PC-9 (cell line): ENCODE data around the gene ARHGEF17. TPM values are rescaled to one million over a fixed set of nuclear protein-coding genes. Genes with fewer than 3 reads are reported as not detected.

Experiments used
- BruUV-seq: library from RNA; stranded (reverse); fragments of 400-500 nt; replicated peaks from 2 replicates; lab custom pipeline; 2021; lab: Mats Ljungman, UMichigan
- CTCF ChIA-PET: fragments of 300-600 bp; sonication (Branson Sonifier 250); formaldehyde crosslinking; loops from one replicate; lab custom pipeline; 2022; ENCODE audit warnings: antibody characterized with exemption; lab: Charles Lee
- POLR2A ChIA-PET: fragments of 300-600 bp; sonication (Branson Sonifier 250); formaldehyde crosslinking; loops from one replicate; lab custom pipeline; 2022; ENCODE audit warnings: antibody characterized with exemption; ENCODE audit not compliant: unreplicated experiment; lab: Charles Lee
- DNase-seq, 2 experiments: peaks; one replicate each; pipeline versions ENCODE4 v3.0.0 to v3.0.0-alpha.2; 2015 to 2022; ENCODE audit warnings: mixed read lengths in 1 of 2
- H2AFZ ChIP-seq: fragments of 200-600 bp; sonication (generic); 2 replicates; pipeline ENCODE4 v1.8.1; 2017; ENCODE audit warnings: antibody characterized with exemption
- H3F3A ChIP-seq: fragments of 200-600 bp; sonication (generic); 2 replicates; pipeline ENCODE4 v1.8.1; 2017; ENCODE audit warnings: antibody characterized with exemption, mild to moderate bottlenecking, low read depth; ENCODE audit not compliant: insufficient read depth
- H3K27ac ChIP-seq: fragments of 200-600 bp; sonication (generic); 2 replicates; pipeline ENCODE4 v1.6.1; 2016; ENCODE audit warnings: mixed run types
- H3K27me3 ChIP-seq: fragments of 200-600 bp; sonication (generic); 2 replicates; pipeline ENCODE4 v1.6.1; 2016; ENCODE audit warnings: low read depth, mixed run types; ENCODE audit not compliant: insufficient read depth
- H3K36me3 ChIP-seq: fragments of 200-600 bp; sonication (generic); 2 replicates; pipeline ENCODE4 v1.6.1; 2016; ENCODE audit warnings: low read depth, mixed run types
- H3K4me1 ChIP-seq: fragments of 200-600 bp; sonication (generic); replicated peaks from 2 replicates; pipeline ENCODE4 v1.6.1; 2016; ENCODE audit warnings: mixed run types; ENCODE audit not compliant: insufficient read depth
- H3K4me2 ChIP-seq: fragments of 200-600 bp; sonication (generic); 2 replicates; pipeline ENCODE4 v1.6.1; 2017; ENCODE audit warnings: mixed run types
- H3K4me3 ChIP-seq: fragments of 200-600 bp; sonication (generic); 2 replicates; pipeline ENCODE4 v1.6.1; 2016; ENCODE audit warnings: mixed run types
- H3K79me2 ChIP-seq: fragments of 200-600 bp; sonication (generic); 2 replicates; pipeline ENCODE4 v1.6.1; 2017; ENCODE audit warnings: low read depth, mixed run types
- H3K9me2 ChIP-seq: fragments of 200-600 bp; sonication (generic); 2 replicates; pipeline ENCODE4 v1.8.1; 2017; ENCODE audit warnings: mild to moderate bottlenecking; ENCODE audit not compliant: insufficient read depth
- H3K9me3 ChIP-seq: fragments of 200-600 bp; sonication (generic); 2 replicates; pipeline ENCODE4 v1.8.1; 2016; ENCODE audit warnings: low read depth; ENCODE audit not compliant: insufficient read depth
- H4K20me1 ChIP-seq: fragments of 200-600 bp; sonication (generic); 2 replicates; pipeline ENCODE4 v1.8.1; 2017; ENCODE audit not compliant: insufficient read depth
- EZH2 ChIP-seq: fragments of 200-600 bp; sonication (generic); IDR thresholded peaks from 2 replicates; pipeline ENCODE4 v1.8.0; 2017; ENCODE audit warnings: antibody characterized with exemption, low read depth
- intact Hi-C: fragments of 100-400 bp; cut with micrococcal nuclease; formaldehyde crosslinking; loops from one replicate; pipeline ENCODE4 v1.10.0; 2022; ENCODE audit not compliant: unreplicated experiment
- total RNA-seq: library from RNA; stranded (reverse); gene quantifications from 2 replicates; pipeline ENCODE4 v1.2.3, GENCODE V29; 2021
- TF ChIP-seq, protein P1 (sequence below): fragments of 200-600 bp; sonication (generic); conservative IDR thresholded peaks from 2 replicates; pipeline ENCODE4 v1.6.1; 2017; ENCODE audit warnings: mixed run types, antibody characterized with exemption, mild to moderate bottlenecking, moderate library complexity

ARHGEF17 gene
- total RNA-seq, 1 experiment from 2014 or later: 56.9 TPM

DNA sequence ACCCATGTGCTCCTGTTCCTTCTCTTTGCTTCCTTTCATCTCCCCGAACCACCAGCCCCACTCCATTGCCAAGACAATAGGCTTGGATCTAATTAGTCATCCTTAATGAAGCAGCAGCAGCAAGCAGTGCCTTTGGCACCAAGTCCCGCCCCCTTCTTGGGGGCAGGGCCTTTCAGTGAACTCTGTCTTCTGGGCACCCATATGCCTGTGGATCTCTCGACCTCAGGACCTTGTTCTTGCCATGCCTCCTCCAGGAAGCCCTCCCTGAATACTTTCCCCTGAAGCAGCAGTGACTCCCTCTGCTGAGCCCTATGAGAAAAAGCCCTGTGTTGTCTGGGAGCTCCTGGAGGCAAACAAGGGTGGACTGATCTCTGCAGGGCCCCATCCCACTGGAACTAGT is 32.1 kb downstream of the ARHGEF17 start:
- no peak for DNase-seq
- Histone ChIP-seq H3K9me2 (no peaks in the 10 kb centered on the region), H3K4me3 (no peak overlapping the region), H3F3A (no peaks in the 10 kb centered on the region; the same call in 1 of the 2 replicates), H3K27ac (no peak overlapping the region), H3K36me3 (no peaks in the 10 kb centered on the region), H4K20me1 (no peaks in the 10 kb centered on the region; the same call in none of the 2 replicates), H3K4me1 (peaks cover 2% of the 10 kb centered on the region), H2AFZ (no peak overlapping the region), H3K9me3 (no peaks in the 10 kb centered on the region), H3K27me3 (no peaks in the 10 kb centered on the region), H3K79me2 (no peaks in the 10 kb centered on the region), H3K4me2 (no peak overlapping the region)
- BruUV-seq: no TSS peak
- TF ChIP-seq EZH2: no peak
- TF ChIP-seq, protein P1, sequence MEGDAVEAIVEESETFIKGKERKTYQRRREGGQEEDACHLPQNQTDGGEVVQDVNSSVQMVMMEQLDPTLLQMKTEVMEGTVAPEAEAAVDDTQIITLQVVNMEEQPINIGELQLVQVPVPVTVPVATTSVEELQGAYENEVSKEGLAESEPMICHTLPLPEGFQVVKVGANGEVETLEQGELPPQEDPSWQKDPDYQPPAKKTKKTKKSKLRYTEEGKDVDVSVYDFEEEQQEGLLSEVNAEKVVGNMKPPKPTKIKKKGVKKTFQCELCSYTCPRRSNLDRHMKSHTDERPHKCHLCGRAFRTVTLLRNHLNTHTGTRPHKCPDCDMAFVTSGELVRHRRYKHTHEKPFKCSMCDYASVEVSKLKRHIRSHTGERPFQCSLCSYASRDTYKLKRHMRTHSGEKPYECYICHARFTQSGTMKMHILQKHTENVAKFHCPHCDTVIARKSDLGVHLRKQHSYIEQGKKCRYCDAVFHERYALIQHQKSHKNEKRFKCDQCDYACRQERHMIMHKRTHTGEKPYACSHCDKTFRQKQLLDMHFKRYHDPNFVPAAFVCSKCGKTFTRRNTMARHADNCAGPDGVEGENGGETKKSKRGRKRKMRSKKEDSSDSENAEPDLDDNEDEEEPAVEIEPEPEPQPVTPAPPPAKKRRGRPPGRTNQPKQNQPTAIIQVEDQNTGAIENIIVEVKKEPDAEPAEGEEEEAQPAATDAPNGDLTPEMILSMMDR: no peak
- ChIA-PET POLR2A (interaction anchor here (0.6 kb wide), 1 partner anchor 401 kb away, joined by 9 read pairs; no protein-coding TSS in a partner anchor), CTCF (no interaction called here)
- intact Hi-C loops: no loop called here

DNA sequence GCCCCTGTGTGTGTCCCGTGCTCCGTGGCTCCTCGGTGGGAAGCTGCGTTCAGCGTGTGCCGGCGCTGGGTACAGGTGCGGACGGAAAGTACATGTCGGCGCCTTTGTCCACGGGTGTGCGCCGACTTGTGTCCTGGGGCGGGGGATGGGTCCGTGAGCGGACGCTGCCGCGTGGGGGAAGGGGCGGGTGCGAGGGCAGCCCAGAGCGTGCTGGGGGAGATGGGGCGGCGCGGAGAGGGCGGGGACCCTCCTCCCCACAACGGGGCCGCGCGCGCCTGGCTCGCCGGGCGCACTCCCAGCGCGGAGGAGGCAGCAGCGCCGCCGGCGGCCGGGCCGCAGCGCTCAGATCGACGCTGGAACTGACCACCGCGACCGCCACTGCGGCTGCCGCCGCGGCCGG is 34.6 kb downstream of the ARHGEF17 start:
- Histone ChIP-seq H3F3A (no peaks in the 10 kb centered on the region), H3K36me3 (no peaks in the 10 kb centered on the region), H3K9me2 (no peaks in the 10 kb centered on the region), H2AFZ (no peak overlapping the region), H3K9me3 (no peaks in the 10 kb centered on the region), H3K79me2 (no peaks in the 10 kb centered on the region), H3K4me2 (no peak overlapping the region), H3K4me1 (no peaks in the 10 kb centered on the region), H3K4me3 (no peak overlapping the region), H3K27ac (no peak overlapping the region), H4K20me1 (peaks cover 6% of the 10 kb centered on the region), H3K27me3 (no peaks in the 10 kb centered on the region)
- TF ChIP-seq, protein P1: no peak
- no peak for TF ChIP-seq EZH2
- intact Hi-C loops: no loop called here
- no peak for DNase-seq
- CTCF ChIA-PET: no interaction called here
- BruUV-seq: no TSS peak
- POLR2A ChIA-PET: no interaction called here

DNA sequence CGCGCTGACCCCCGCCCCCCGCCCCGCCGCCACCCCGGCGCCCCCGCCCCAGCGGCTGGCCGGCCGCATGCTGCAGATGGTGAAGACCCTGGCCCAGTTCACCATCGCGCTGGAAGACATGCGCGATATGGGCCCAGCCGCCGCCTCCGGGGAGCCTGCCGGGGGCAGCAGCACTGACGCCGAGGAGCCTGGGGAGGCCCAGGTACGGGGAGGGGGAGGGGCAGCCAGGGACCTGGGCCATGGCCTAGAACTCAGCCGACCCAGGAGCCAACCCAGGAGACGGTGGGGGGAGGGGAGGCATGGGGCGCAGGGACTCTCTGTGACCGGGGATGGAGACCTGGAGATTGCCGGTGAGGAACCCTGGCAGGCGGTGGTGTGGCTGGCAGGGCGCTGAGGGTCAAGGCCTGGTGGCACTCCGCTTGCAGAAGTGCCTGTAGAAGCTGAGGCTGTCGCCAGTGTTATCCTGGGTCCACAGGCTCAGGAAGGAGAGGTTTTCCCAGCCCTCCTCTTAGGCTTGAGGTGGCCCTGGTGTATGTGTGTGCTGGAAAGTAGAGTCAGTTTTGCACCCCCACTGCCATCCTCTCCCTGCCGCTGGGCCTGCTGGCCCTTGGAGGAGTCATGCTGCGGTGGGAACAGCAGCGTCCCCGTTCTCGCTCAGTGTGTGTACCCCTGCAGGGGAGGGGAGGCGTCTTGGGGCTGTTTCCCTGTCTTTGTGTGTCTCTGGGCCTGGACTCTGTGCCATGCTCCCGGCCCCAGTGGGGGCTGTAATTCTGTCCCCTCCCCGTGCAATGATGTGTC is 35.2 kb downstream of the ARHGEF17 start:
- no peaks in the 10 kb centered on the region for H3K79me2 ChIP-seq
- no TSS peak for BruUV-seq
- H3F3A ChIP-seq: no peaks in the 10 kb centered on the region
- no peak overlapping the region for H3K4me2 ChIP-seq
- peaks cover 6% of the 10 kb centered on the region for H4K20me1 ChIP-seq
- H3K9me3 ChIP-seq: no peaks in the 10 kb centered on the region
- H3K4me3 ChIP-seq: no peak overlapping the region
- no peak overlapping the region for H3K27ac ChIP-seq
- no peaks in the 10 kb centered on the region for H3K27me3 ChIP-seq
- H3K9me2 ChIP-seq: no peaks in the 10 kb centered on the region
- H3K36me3 ChIP-seq: no peaks in the 10 kb centered on the region
- DNase-seq: no peak
- no peaks in the 10 kb centered on the region for H3K4me1 ChIP-seq
- no peak overlapping the region for H2AFZ ChIP-seq
- TF ChIP-seq, protein P1: no peak
- TF ChIP-seq EZH2: no peak
- ChIA-PET CTCF (no interaction called here), POLR2A (no interaction called here)
- intact Hi-C loops: no loop called here
